GM10847 (cell line): ENCODE measurements around the gene VLDLR.

ENCODE experiments used
- POLR2A ChIP-seq: IDR thresholded peaks from 2 replicates; pipeline ENCODE4 v1.6.1; 2011; ENCODE audit not compliant: insufficient read length; ENCODE audit errors: extremely low read depth

VLDLR gene

DNA sequence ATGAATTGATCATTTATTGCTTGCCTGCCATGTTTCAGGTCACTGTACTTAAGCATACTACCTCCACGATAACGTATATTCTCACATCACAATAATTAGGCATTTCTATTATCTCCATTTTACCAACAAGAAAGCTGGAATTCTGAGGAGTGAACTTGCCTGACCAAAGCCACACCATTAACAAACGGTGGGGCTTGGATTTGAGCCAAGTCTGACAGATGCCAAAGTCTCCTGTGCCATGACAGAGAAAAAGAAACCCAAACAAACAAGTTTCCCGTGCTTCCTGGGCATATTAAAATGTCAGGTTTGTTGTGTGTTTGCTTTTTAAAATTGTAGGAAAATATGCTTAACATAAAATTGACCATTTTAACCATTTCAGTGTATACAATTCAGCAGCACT lies 54.9 kb downstream of the VLDLR start:
- no peak for TF ChIP-seq POLR2A

DNA sequence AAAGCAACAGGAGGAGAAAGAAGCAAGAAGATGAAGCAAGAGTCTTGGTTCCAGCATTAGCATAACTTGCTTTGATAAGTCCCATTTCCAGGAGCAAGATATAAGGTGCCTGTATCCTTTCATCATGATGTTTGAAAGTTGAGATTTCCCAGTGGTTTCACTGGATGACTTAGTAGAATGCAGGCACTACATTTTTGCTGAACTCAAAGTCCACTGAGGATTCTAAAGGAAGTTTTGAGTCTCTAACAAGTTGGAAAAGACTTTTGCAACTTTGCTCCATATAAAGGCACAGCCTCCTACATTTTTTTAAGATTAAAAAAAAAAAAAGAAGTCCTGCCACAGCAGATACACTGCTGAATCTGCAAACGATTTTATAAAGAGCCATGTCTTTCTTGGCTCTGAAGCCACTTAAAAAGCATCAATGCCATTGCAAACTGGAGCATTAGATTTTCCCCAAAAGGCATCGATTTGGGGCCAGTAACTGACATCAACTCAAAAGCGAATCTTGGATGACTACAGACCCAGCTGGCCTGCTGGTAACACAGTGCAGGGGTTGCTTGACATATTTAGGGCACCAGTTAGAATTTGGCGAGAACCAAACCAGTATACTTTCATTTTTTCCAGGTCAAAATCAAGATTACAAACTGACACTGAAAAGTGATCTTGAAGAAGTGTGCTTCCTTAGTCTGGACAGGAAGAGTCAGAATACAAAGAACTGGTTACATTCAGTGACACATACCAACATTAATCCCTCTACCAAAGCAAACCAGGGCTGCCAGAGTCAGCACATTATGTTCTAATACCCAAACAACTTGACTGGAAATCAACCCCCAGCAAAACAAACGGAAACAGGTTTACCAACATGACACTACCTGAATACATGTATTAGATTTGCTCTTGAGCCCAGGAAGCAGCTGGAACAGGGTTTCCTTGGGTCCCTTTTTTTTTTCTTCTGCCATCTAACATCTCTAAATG lies 56.6 kb downstream of the VLDLR start:
- no peak for TF ChIP-seq POLR2A

DNA sequence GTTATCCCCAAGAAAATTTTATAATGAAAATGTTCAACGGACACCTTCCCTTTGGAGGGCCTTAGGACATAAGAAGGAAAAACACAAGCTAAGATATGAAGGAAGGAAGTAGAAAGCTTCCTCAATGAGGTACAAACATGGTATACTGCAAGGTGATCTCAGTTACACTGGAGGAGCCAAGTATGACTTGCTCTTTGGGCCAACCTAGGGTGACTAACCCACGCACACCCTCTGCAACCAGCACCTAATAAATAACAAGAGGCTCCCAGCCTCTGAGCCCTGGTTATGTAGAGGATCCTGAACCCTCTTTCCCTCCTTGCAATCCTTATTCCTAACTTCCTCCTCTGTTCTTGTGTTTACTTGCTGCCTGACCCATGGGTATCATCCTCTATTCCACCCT lies 57.4 kb downstream of the VLDLR start:
- TF ChIP-seq POLR2A: no peak

DNA sequence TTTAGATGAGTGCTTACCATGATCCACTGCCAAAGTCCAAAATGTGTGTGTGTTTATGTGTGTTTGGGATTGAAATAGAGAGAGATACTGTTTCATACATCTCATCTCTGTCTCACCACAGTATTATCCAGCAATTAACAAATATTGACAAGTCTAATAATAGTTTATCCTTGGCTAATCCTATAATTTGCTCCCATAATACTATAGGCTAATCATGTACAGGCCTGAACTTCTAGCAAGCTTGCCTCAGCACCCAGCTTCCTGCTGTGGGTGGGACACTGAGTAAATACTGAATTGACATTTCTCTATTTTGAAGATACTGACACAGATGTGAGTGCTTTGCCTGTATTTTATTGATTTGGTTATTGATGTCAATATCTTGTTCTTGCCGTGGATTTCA lies 60.4 kb downstream of the VLDLR start:
- TF ChIP-seq POLR2A: no peak

DNA sequence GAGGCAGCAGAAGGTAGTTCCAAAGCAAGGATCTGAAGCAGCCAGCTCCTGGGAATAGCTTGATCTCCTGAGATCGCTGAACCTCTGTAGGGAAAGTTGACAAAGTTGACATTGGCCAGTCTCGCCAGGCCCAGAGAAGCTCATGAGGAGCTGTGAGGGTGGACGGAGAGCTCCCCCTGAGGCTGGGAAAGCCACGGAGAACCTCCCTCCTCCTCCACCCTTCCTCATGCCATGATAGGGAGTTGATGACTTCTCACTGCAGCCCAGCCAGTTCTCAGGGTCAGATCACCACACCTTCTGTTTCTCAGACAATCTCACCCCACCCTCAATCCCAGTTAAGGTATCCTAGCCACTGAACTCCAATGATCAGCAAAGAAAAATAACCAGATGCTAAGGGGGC lies 65.3 kb downstream of the VLDLR start:
- no peak for TF ChIP-seq POLR2A

DNA sequence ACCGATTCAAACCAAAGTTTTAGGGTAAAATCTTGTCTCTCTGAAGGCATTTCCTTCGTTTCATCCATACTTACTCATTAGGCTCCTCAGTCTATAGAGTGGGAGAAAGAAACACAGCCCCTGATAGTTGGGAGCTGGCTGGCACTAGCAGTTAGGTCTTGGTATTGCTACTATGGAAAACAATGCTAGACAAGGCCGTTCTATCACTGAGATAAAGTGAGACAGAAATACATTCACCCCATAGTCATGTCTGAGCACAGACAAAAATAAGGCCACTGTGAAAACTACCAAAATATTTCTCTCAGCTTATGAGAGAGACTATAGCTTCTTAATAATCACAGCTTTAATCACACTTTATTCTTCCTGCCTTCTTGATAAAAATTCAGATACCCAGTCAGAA lies 67.0 kb downstream of the VLDLR start:
- TF ChIP-seq POLR2A: no peak

GRCh38 chr9:2691212-2691611 lies 69.6 kb downstream of the VLDLR start:
- no peak for TF ChIP-seq POLR2A

GRCh38 chr9:2691626-2692025 lies 70.0 kb downstream of the VLDLR start:
- TF ChIP-seq POLR2A: no peak

DNA sequence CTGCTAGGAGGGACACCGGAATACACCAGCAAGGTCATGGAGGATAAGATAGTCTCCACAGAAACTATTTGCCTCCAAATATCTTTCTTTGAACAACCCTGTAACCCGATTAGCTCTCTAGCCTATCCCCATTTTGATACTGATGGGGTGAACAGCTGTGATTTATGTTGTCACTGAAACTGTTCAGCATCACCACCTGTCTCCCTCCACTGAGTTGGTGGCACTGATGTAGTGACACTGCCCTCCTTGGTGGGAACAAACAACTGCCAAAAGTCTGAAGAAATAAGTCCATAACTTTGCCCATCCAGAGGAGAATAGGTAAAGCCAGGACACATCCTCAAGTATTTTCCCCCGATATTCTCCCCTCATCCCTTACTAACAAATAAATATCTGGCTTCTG lies 71.5 kb downstream of the VLDLR start:
- TF ChIP-seq POLR2A: no peak

DNA sequence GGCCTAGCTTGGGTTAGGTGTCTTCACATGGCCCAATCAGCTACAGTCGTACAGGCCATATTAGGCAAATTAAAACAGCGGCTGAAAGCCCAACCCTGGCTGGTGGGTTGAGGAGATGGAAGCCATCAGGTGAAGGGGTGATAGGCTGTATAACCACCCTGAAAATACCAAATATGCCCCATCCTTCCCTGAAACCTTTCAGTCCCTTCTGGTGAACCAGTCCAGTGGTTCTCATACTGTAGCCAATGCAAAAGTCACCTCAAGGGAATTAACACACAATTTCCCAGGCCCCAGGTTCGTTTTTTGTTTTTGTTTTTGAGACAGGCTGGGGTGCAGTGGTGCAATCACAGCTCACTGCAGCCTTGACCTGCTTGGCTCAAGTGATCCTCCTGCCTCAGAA lies 75.9 kb downstream of the VLDLR start:
- TF ChIP-seq POLR2A: no peak

DNA sequence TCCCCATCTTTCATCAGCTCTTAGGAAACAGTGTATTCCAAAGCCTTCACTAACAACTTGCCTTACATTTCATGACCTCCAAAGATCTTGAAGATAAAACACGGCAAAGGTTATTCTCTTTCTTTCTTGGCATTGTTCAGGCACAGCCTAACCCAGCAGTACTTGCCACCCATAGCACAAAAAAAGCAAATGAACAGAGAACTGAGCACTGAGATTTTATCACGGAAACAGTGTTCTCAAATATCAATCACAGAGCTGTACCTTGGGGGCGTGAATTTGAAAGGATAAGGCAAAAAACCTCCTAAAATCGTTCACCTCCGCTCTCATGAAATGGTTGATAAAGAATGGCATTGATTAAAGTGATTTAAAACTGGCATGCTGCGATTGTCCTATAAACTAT lies 78.8 kb downstream of the VLDLR start:
- TF ChIP-seq POLR2A: no peak

DNA sequence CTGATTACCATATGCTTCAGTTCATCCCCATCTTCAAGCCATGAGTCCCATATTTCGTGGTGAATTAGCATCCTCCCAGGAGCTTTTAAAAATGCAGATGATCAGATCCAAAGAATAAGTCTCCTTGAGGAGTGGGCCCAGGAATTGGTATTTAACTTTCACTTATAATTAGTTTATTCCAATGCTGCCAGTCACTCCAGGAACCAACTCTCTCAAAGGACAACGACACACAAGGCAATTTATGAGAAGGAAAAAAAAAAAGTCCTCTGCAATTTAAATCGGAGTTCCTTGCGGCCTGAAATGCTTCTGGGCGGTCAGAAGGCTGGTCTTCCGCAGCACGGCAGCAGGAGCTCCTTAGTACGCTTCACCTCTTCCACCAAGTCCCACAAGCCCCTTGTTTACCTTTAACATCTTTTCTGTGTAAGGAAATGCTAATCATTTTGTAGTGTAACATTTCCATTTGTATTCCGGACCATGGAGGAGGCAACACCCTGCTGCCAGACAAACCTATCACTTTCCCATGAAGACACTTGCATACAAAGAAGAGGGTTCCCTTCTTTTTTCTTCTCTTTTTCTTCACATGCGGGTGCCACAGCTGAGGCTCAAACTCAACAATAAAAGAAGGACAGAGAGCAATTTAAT lies 79.4 kb downstream of the VLDLR start:
- TF ChIP-seq POLR2A: no peak

- TF ChIP-seq POLR2A: no peak
Measured at GRCh38 chr9:2704504-2704903, 82.9 kb downstream of the VLDLR start.
